Measurements from ENCODE around the gene STIM2. TPM values are rescaled to one million over a fixed set of nuclear protein-coding genes. Genes with fewer than 3 reads are reported as not detected.

STIM2 gene
- total and polyA plus RNA-seq, 9 of the 15 experiments (the other 6 are each of a cell fraction or from before 2014, with no cell fraction given), result 7.2 to 26.8 (median 15.4) TPM

- no peak for TF ChIP-seq ZNF785 (CRISPR knock-in tag; IDR thresholded peaks at IDR 0.05)
- TF ChIP-seq ZNF197 (CRISPR knock-in tag; IDR thresholded peaks at IDR 0.05; ENCODE audit: low read depth), result no peak
- H3K9me3 ChIP-seq (replicated peaks; ENCODE audit: control insufficient read depth, insufficient read depth, low read depth, low read length), result no peaks in the 10 kb centered on the region
- no peak overlapping the region for H3K4me2 ChIP-seq (ENCODE audit: insufficient read depth, low read length)
- no peak overlapping the region for H2AFZ ChIP-seq (ENCODE audit: low read depth, low read length)
- H3K9ac ChIP-seq (ENCODE audit: insufficient read depth in 1 of 2, low read depth in 2 of 2, low read length in 2 of 2), result no peak overlapping the region
- H3K27ac ChIP-seq (ENCODE audit: extremely low read depth, low read depth, low read length), result no peak overlapping the region
- H3K36me3 ChIP-seq (ENCODE audit: control insufficient read depth, insufficient read depth, low read length), result no peaks in the 10 kb centered on the region
- no peak overlapping the region for H3K4me3 ChIP-seq
- BruUV-seq (replicated peaks), result no TSS peak
- no peaks in the 10 kb centered on the region for H4K20me1 ChIP-seq (replicated peaks; ENCODE audit: control insufficient read depth, insufficient read depth, low read length)
- H3K9me1 ChIP-seq (ENCODE audit: control insufficient read depth, insufficient read depth, low read length), result no peaks in the 10 kb centered on the region
- no peak for FAIRE-seq
- in situ Hi-C loops (cut with MboI) (no loop called here), intact Hi-C loops (cut with micrococcal nuclease) (no loop called here)
- WGBS (ENCODE audit: insufficient coverage, low coverage, missing lambda C conversion rate), result 23% methylated on average over 2 of the region's 2 CpGs
- no peak for ATAC-seq
- H3K27me3 ChIP-seq (ENCODE audit: control insufficient read depth in 2 of 2, insufficient read depth in 2 of 2, low read length in 2 of 2), result no peaks in the 10 kb centered on the region
- CTCF ChIA-PET (ENCODE audit: low intra/inter-chr PET ratio), result no interaction called here
- no peaks in the 10 kb centered on the region for H3K79me2 ChIP-seq (ENCODE audit: control insufficient read depth, insufficient read depth, low read length)
- POLR2A ChIA-PET, result no interaction called here
- no peak for DNase-seq (ENCODE audit: extremely low read depth in 1 of 4, low spot score in 3 of 4)
- no peaks in the 10 kb centered on the region; a peak in 1 of 5 replicates for H3K4me1 ChIP-seq (replicated peaks in 1 of 2; ENCODE audit: control insufficient read depth in 2 of 2, insufficient read depth in 2 of 2, low read length in 2 of 2)
These were observed 92.7 kb downstream of the STIM2 start for GRCh38 chr4:26953366-26953765.

GRCh38 chr4:26953770-26954423, 93.3 kb downstream of the STIM2 start:
- no peak for FAIRE-seq
- no peaks in the 10 kb centered on the region; a peak in 1 of 5 replicates for H3K4me1 ChIP-seq (replicated peaks in 1 of 2; ENCODE audit: control insufficient read depth in 2 of 2, insufficient read depth in 2 of 2, low read length in 2 of 2)
- no peaks in the 10 kb centered on the region for H3K9me3 ChIP-seq (replicated peaks; ENCODE audit: control insufficient read depth, insufficient read depth, low read depth, low read length)
- CTCF ChIA-PET (ENCODE audit: low intra/inter-chr PET ratio), result no interaction called here
- in situ Hi-C loops (cut with MboI) (no loop called here), intact Hi-C loops (cut with micrococcal nuclease) (no loop called here)
- no peak overlapping the region for H2AFZ ChIP-seq (ENCODE audit: low read depth, low read length)
- POLR2A ChIA-PET, result no interaction called here
- H3K36me3 ChIP-seq (ENCODE audit: control insufficient read depth, insufficient read depth, low read length), result no peaks in the 10 kb centered on the region
- no peaks in the 10 kb centered on the region for H3K9me1 ChIP-seq (ENCODE audit: control insufficient read depth, insufficient read depth, low read length)
- no peak for DNase-seq (ENCODE audit: extremely low read depth in 1 of 4, low spot score in 3 of 4)
- H4K20me1 ChIP-seq (replicated peaks; ENCODE audit: control insufficient read depth, insufficient read depth, low read length), result no peaks in the 10 kb centered on the region
- no peak overlapping the region for H3K9ac ChIP-seq (ENCODE audit: insufficient read depth in 1 of 2, low read depth in 2 of 2, low read length in 2 of 2)
- TF ChIP-seq JUND (IDR thresholded peaks at IDR 0.05; ENCODE audit: borderline replicate concordance, low read depth, low read length) (no peak), JUND (tag; IDR thresholded peaks at IDR 0.05; ENCODE audit: borderline replicate concordance, low read depth, low read length) (no peak), MEIS2 (IDR thresholded peaks at IDR 0.05; ENCODE audit: partially characterized antibody) (peak; percentile 47), PBX2 (CRISPR knock-in tag; IDR thresholded peaks at IDR 0.05; ENCODE audit: low read depth) (no peak), PBX2 (tag; conservative IDR thresholded peaks at IDR 0.05; ENCODE audit: low read depth) (0 out of 2 replicates have a peak, but pooled peaks have one; percentile 12), NFE2 (IDR thresholded peaks at IDR 0.05; ENCODE audit: low read depth) (0 out of 2 replicates have a peak, but pooled peaks have one; percentile 24)
- no peak overlapping the region for H3K4me3 ChIP-seq
- 69% methylated on average over 3 of the region's 3 CpGs for WGBS (ENCODE audit: insufficient coverage, low coverage, missing lambda C conversion rate)
- no peak overlapping the region for H3K4me2 ChIP-seq (ENCODE audit: insufficient read depth, low read length)
- no TSS peak for BruUV-seq (replicated peaks)
- no peak; the same call in 2 of the 3 replicates for ATAC-seq
- no peaks in the 10 kb centered on the region for H3K27me3 ChIP-seq (ENCODE audit: control insufficient read depth in 2 of 2, insufficient read depth in 2 of 2, low read length in 2 of 2)
- no peaks in the 10 kb centered on the region for H3K79me2 ChIP-seq (ENCODE audit: control insufficient read depth, insufficient read depth, low read length)
- no peak overlapping the region for H3K27ac ChIP-seq (ENCODE audit: extremely low read depth, low read depth, low read length)

All from K562 (cell line).